ENCODE results near the gene BST1. TPM values are rescaled to one million over a fixed set of nuclear protein-coding genes. Genes with fewer than 3 reads are reported as not detected.

BST1 gene
- polyA plus RNA-seq, 2 donors = 0.96 to 1.5 TPM

DNA sequence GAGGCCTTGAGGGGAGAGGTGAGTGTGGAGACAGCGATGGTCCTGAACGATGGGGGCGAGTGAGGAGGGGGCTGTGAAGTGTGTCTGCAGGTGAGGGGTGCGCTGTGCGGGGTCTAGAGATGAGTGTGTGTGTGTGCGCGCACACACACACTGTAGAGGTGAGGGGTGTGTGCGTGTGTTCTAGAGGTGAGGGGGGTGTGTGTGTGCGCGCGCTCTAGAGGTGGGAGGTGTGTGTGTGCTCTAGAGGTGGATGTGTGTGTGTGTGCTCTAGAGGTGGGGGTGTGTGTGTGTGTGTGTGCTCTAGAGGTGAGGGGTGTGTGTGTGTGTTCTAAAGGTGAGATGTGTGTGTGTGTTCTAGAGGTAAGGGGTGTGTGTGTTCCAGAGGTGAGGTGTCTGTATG is 574 bp downstream of the BST1 start:
- H3K9me3 ChIP-seq (ENCODE audit: control insufficient read depth in 2 of 2, insufficient read depth in 1 of 2, low read depth in 1 of 2, low read length in 1 of 2) = no peaks in the 10 kb centered on the region
- no peak overlapping the region for H3K27ac ChIP-seq (ENCODE audit: low read depth in 2 of 2, low read length in 1 of 2)
- H3K4me1 ChIP-seq (ENCODE audit: control insufficient read depth in 2 of 2, insufficient read depth in 2 of 2, low read length in 1 of 2) = peaks cover 0 to 5% of the 10 kb centered on the region in 2 donors
- H3K36me3 ChIP-seq (ENCODE audit: control insufficient read depth in 2 of 2, insufficient read depth in 2 of 2, low read length in 1 of 2) = no peaks in the 10 kb centered on the region
- H3K27me3 ChIP-seq (ENCODE audit: control insufficient read depth in 1 of 2, insufficient read depth in 2 of 2, low read length in 2 of 2) = no peaks in the 10 kb centered on the region
- WGBS, 2 donors = 77 to 84% methylated on average over 11 of the region's 11 CpGs
- H3K4me3 ChIP-seq (ENCODE audit: low read depth in 1 of 2, low read length in 2 of 2) = peak overlapping the region; percentile 34 to 42

DNA sequence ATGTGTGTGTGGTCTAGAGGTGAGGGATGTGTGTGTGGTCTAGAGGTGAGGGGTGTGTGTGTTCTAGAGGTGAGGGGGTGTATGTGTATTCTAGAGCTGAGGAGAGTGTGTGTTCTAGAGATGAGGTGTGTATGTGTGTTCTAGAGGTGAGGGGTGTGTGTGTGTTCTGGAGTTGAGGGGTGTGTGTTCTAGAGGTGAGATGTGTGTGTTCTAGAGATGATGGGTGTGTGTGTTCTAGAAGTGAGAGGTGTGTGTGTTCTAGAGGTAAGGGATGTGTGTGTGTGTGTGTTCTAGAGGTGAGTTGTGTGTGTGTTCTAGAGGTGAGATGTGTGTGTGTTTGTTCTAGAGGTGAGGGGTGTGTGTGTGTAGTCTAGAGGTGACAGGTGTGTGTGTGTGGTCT is 1.3 kb downstream of the BST1 start:
- no peaks in the 10 kb centered on the region for H3K36me3 ChIP-seq (ENCODE audit: control insufficient read depth in 2 of 2, insufficient read depth in 2 of 2, low read length in 1 of 2)
- no peaks in the 10 kb centered on the region for H3K9me3 ChIP-seq (ENCODE audit: control insufficient read depth in 2 of 2, insufficient read depth in 1 of 2, low read depth in 1 of 2, low read length in 1 of 2)
- peaks cover 0 to 5% of the 10 kb centered on the region in 2 donors for H3K4me1 ChIP-seq (ENCODE audit: control insufficient read depth in 2 of 2, insufficient read depth in 2 of 2, low read length in 1 of 2)
- H3K27me3 ChIP-seq (ENCODE audit: control insufficient read depth in 1 of 2, insufficient read depth in 2 of 2, low read length in 2 of 2) = no peaks in the 10 kb centered on the region
- H3K4me3 ChIP-seq (ENCODE audit: low read depth in 1 of 2, low read length in 2 of 2) = no peak overlapping the region
- H3K27ac ChIP-seq (ENCODE audit: low read depth in 2 of 2, low read length in 1 of 2) = no peak overlapping the region

DNA sequence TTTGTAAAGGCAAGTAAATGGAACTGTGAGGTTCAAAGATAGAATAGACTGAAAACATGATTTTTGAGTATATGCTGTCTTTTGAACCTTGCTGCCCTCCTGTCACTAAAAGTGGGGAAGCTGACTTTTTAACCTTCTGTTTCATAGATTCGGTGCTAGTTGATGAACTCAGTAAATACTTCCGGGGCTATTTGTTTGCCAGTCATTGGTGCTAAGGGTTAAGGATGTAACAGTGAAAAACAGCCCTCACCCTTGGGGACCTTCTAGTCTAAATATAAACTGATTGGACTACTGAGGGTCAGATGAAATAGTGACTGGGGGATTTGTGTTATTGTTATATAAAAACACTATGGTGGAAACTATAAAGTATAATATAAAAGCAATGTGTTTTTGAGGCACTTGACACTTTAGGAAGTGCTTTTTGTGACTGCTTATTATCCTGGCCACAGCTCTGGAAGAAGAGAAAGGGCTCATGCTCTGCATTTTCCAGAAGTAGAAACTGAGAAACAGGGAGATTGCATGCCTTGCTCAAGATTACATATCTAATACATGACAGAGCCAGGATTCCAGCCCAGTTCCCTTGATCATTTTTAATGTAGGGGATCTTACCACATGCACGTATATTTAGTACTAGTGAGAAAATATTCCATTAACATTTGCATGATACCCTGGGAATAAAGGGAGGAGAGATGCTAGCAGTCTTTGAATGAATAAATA is 3.9 kb downstream of the BST1 start:
- 40 to 52% methylated on average over 3 of the region's 3 CpGs for WGBS, 2 donors
- H3K27ac ChIP-seq (ENCODE audit: low read depth in 2 of 2, low read length in 1 of 2) = no peak overlapping the region
- no peaks in the 10 kb centered on the region for H3K9me3 ChIP-seq (ENCODE audit: control insufficient read depth in 2 of 2, insufficient read depth in 1 of 2, low read depth in 1 of 2, low read length in 1 of 2)
- H3K27me3 ChIP-seq (ENCODE audit: control insufficient read depth in 1 of 2, insufficient read depth in 2 of 2, low read length in 2 of 2) = no peaks in the 10 kb centered on the region
- H3K4me1 ChIP-seq (ENCODE audit: control insufficient read depth in 2 of 2, insufficient read depth in 2 of 2, low read length in 1 of 2) = peaks cover 0 to 5% of the 10 kb centered on the region in 2 donors
- H3K4me3 ChIP-seq (ENCODE audit: low read depth in 1 of 2, low read length in 2 of 2) = no peak overlapping the region
- H3K36me3 ChIP-seq (ENCODE audit: control insufficient read depth in 2 of 2, insufficient read depth in 2 of 2, low read length in 1 of 2) = no peaks in the 10 kb centered on the region

DNA sequence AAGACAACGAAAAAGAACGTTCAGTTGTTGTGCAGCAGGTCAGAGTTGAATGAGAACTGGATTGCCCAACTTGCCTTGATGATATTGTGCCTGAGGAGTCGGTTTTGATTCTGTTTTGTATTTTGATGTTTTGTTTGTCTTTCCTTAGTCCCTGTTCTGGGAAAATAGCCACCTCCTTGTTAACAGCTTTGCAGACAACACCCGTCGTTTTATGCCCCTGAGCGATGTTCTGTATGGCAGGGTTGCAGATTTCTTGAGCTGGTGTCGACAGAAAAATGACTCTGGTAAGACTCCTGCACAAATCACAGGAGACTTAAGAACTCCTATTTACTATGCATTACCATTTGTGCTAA is 4.5 kb downstream of the BST1 start:
- no peak overlapping the region for H3K4me3 ChIP-seq (ENCODE audit: low read depth in 1 of 2, low read length in 2 of 2)
- H3K36me3 ChIP-seq (ENCODE audit: control insufficient read depth in 2 of 2, insufficient read depth in 2 of 2, low read length in 1 of 2) = no peaks in the 10 kb centered on the region
- peaks cover 0 to 5% of the 10 kb centered on the region in 2 donors for H3K4me1 ChIP-seq (ENCODE audit: control insufficient read depth in 2 of 2, insufficient read depth in 2 of 2, low read length in 1 of 2)
- no peak overlapping the region for H3K27ac ChIP-seq (ENCODE audit: low read depth in 2 of 2, low read length in 1 of 2)
- H3K9me3 ChIP-seq (ENCODE audit: control insufficient read depth in 2 of 2, insufficient read depth in 1 of 2, low read depth in 1 of 2, low read length in 1 of 2) = no peaks in the 10 kb centered on the region
- 35 to 47% methylated on average over 7 of the region's 7 CpGs for WGBS, 2 donors
- H3K27me3 ChIP-seq (ENCODE audit: control insufficient read depth in 1 of 2, insufficient read depth in 2 of 2, low read length in 2 of 2) = no peaks in the 10 kb centered on the region

DNA sequence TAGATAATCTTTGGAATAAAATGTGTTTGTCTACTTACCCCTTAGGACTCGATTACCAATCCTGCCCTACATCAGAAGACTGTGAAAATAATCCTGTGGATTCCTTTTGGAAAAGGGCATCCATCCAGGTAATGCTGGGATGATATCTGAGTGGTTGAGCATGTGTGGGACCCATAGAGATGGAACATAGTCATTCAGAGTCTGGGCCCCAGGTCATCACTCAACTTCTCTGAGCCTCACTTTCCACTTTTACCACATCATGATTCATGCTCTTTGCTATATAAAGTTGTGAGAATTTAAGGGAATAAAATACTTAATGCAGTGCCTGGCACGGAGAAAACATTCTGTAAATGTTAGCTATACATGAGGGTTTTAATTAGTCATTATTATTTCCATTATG is 8.9 kb downstream of the BST1 start:
- no peaks in the 10 kb centered on the region for H3K9me3 ChIP-seq (ENCODE audit: control insufficient read depth in 2 of 2, insufficient read depth in 1 of 2, low read depth in 1 of 2, low read length in 1 of 2)
- no peaks in the 10 kb centered on the region for H3K36me3 ChIP-seq (ENCODE audit: control insufficient read depth in 2 of 2, insufficient read depth in 2 of 2, low read length in 1 of 2)
- WGBS, 2 donors = 85 to 87% methylated on average over 2 of the region's 2 CpGs
- H3K27ac ChIP-seq (ENCODE audit: low read depth in 2 of 2, low read length in 1 of 2) = no peak overlapping the region
- H3K4me1 ChIP-seq (ENCODE audit: control insufficient read depth in 2 of 2, insufficient read depth in 2 of 2, low read length in 1 of 2) = no peaks in the 10 kb centered on the region
- no peaks in the 10 kb centered on the region for H3K27me3 ChIP-seq (ENCODE audit: control insufficient read depth in 1 of 2, insufficient read depth in 2 of 2, low read length in 2 of 2)
- H3K4me3 ChIP-seq (ENCODE audit: low read depth in 1 of 2, low read length in 2 of 2) = no peak overlapping the region

DNA sequence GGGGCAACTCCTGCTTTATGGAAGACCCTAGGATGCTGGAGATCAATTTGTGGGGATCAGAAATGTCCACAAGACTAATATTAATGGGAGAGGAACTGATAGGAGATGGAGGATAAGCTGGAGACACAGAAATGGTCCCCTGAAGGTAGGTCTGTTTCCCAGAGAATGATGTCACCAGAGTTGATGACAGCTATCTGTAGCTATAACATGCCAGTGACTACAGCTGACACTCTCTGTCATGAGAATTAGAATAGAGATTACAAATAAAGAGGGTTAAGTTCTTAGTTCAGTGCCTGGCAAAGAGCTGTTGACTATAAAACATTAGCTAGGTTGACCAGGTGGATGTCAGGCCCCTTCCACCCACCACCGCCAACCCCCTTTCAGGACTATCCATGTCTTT is 9.3 kb downstream of the BST1 start:
- Histone ChIP-seq H3K4me1 (ENCODE audit: control insufficient read depth in 2 of 2, insufficient read depth in 2 of 2, low read length in 1 of 2) (no peaks in the 10 kb centered on the region), H3K36me3 (ENCODE audit: control insufficient read depth in 2 of 2, insufficient read depth in 2 of 2, low read length in 1 of 2) (no peaks in the 10 kb centered on the region), H3K4me3 (ENCODE audit: low read depth in 1 of 2, low read length in 2 of 2) (no peak overlapping the region), H3K27me3 (ENCODE audit: control insufficient read depth in 1 of 2, insufficient read depth in 2 of 2, low read length in 2 of 2) (no peaks in the 10 kb centered on the region), H3K9me3 (ENCODE audit: control insufficient read depth in 2 of 2, insufficient read depth in 1 of 2, low read depth in 1 of 2, low read length in 1 of 2) (no peaks in the 10 kb centered on the region), H3K27ac (ENCODE audit: low read depth in 2 of 2, low read length in 1 of 2) (no peak overlapping the region)
- 100% methylated on average over 1 of the region's 1 CpG for WGBS, 2 donors

DNA sequence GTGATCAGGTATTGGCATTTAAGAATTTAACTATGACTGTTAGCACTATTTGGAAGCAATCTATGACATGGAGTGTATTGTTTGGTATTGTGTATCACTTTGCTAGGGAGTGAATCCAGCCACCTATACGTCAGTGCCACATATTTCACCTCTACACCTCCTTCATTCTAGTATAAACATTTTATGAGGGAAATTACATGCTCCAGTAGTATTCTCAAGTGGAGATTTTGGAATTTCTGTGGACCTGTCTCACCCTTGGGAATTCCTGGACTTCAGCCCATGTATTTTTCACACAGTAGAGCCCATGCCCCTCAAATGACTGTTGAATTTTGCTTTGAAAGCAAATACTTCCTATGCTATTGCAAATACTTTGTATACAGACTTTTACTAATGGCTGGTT is 11.3 kb downstream of the BST1 start:
- H3K27ac ChIP-seq (ENCODE audit: low read depth in 2 of 2, low read length in 1 of 2) = no peak overlapping the region
- H3K4me1 ChIP-seq (ENCODE audit: control insufficient read depth in 2 of 2, insufficient read depth in 2 of 2, low read length in 1 of 2) = peaks cover 0 to 2% of the 10 kb centered on the region in 2 donors
- no peak overlapping the region for H3K4me3 ChIP-seq (ENCODE audit: low read depth in 1 of 2, low read length in 2 of 2)
- H3K36me3 ChIP-seq (ENCODE audit: control insufficient read depth in 2 of 2, insufficient read depth in 2 of 2, low read length in 1 of 2) = no peaks in the 10 kb centered on the region
- no peaks in the 10 kb centered on the region for H3K9me3 ChIP-seq (ENCODE audit: control insufficient read depth in 2 of 2, insufficient read depth in 1 of 2, low read depth in 1 of 2, low read length in 1 of 2)
- WGBS, 2 donors = 89% methylated on average over 1 of the region's 1 CpG
- H3K27me3 ChIP-seq (ENCODE audit: control insufficient read depth in 1 of 2, insufficient read depth in 2 of 2, low read length in 2 of 2) = no peaks in the 10 kb centered on the region

DNA sequence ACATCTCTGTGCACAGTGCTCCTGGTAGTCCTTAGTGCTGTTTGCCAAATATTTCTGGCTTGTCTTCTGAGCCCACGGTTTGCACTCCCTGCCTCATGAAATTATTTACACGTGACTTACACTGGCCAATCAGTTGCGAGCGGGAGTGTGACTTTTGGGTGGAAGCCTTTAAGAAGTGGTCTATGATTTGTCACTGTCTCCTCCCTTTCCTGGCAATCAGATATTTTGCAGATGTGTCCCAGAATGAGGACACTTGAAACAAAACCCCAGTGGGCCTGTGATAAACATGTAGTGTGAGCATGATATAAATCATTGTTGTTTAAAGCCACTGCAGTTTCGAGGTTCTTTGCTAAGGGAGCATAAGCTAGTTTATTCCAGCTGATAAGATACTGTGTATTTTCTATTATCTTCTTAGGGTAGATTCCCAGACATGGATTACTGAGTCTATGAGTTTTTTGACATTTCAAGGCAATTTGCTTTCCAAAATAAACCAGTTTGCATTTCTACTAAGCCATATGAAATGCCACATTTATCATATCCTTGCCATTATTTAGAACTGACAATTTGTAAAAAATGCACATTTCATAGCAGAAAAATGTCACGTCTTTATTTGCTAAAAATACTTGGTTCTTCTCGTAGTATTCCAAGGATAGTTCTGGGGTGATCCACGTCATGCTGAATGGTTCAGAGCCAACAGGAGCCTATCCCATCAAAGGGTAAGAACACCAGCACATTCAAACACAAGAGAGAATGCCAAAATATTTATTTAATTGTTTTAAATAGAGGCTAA is 12.0 kb downstream of the BST1 start:
- no peaks in the 10 kb centered on the region for H3K9me3 ChIP-seq (ENCODE audit: control insufficient read depth in 2 of 2, insufficient read depth in 1 of 2, low read depth in 1 of 2, low read length in 1 of 2)
- H3K36me3 ChIP-seq (ENCODE audit: control insufficient read depth in 2 of 2, insufficient read depth in 2 of 2, low read length in 1 of 2) = no peaks in the 10 kb centered on the region
- H3K4me3 ChIP-seq (ENCODE audit: low read depth in 1 of 2, low read length in 2 of 2) = no peak overlapping the region
- no peaks in the 10 kb centered on the region for H3K27me3 ChIP-seq (ENCODE audit: control insufficient read depth in 1 of 2, insufficient read depth in 2 of 2, low read length in 2 of 2)
- no peak overlapping the region for H3K27ac ChIP-seq (ENCODE audit: low read depth in 2 of 2, low read length in 1 of 2)
- H3K4me1 ChIP-seq (ENCODE audit: control insufficient read depth in 2 of 2, insufficient read depth in 2 of 2, low read length in 1 of 2) = peaks cover 0 to 2% of the 10 kb centered on the region in 2 donors
- 61 to 72% methylated on average over 8 of the region's 8 CpGs for WGBS, 2 donors

DNA sequence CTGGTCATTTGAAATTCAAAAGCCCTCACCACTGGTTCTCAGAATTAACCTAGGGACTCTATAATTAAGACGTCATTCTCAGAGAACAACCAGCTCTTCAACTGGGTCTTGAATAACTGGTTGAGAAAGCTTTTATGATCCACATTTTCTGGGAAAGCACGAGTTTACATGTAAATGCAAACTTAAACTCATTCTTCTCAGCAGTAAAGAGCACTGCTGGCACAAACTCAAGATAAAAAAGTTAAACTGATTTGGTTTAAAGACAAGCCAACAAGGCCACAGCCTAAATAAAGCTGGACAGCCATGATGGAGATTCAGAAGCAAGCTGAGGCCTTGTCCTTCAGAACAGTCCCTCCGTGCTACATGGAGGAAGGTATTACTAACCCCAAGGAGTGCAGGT is 13.2 kb downstream of the BST1 start:
- Histone ChIP-seq H3K36me3 (ENCODE audit: control insufficient read depth in 2 of 2, insufficient read depth in 2 of 2, low read length in 1 of 2) (no peaks in the 10 kb centered on the region), H3K27ac (ENCODE audit: low read depth in 2 of 2, low read length in 1 of 2) (no peak overlapping the region), H3K4me1 (ENCODE audit: control insufficient read depth in 2 of 2, insufficient read depth in 2 of 2, low read length in 1 of 2) (peaks cover 0 to 2% of the 10 kb centered on the region in 2 donors), H3K27me3 (ENCODE audit: control insufficient read depth in 1 of 2, insufficient read depth in 2 of 2, low read length in 2 of 2) (no peaks in the 10 kb centered on the region), H3K9me3 (ENCODE audit: control insufficient read depth in 2 of 2, insufficient read depth in 1 of 2, low read depth in 1 of 2, low read length in 1 of 2) (no peaks in the 10 kb centered on the region), H3K4me3 (ENCODE audit: low read depth in 1 of 2, low read length in 2 of 2) (no peak overlapping the region)
- WGBS, 2 donors = 77 to 81% methylated on average over 3 of the region's 3 CpGs

DNA sequence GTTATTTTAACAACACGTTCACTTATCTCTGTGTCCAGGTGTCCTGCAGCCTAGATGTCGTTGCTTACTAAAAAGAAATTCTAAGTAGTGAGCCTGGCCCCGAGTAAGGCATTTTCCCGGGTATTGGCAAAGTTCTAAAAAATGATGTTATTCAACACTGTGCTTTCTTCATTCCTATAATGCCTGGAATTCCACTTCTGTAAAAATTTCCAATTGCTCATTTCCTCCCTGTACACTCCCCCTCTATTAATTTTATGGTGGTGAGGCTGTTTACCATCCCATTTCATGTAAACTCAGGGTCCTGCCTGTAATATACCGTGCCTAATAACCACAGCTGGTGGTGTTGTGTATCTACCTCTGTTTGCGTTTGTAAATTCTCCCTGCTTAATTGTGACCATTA is 14.2 kb downstream of the BST1 start:
- Histone ChIP-seq H3K9me3 (ENCODE audit: control insufficient read depth in 2 of 2, insufficient read depth in 1 of 2, low read depth in 1 of 2, low read length in 1 of 2) (no peaks in the 10 kb centered on the region), H3K27me3 (ENCODE audit: control insufficient read depth in 1 of 2, insufficient read depth in 2 of 2, low read length in 2 of 2) (no peaks in the 10 kb centered on the region), H3K4me3 (ENCODE audit: low read depth in 1 of 2, low read length in 2 of 2) (no peak overlapping the region), H3K27ac (ENCODE audit: low read depth in 2 of 2, low read length in 1 of 2) (no peak overlapping the region), H3K4me1 (ENCODE audit: control insufficient read depth in 2 of 2, insufficient read depth in 2 of 2, low read length in 1 of 2) (peaks cover 2 to 3% of the 10 kb centered on the region in 2 donors), H3K36me3 (ENCODE audit: control insufficient read depth in 2 of 2, insufficient read depth in 2 of 2, low read length in 1 of 2) (no peaks in the 10 kb centered on the region)
- WGBS, 2 donors = 69 to 79% methylated on average over 6 of the region's 6 CpGs
